Calu3 (cell line): Measurements from ENCODE around the gene RBBP5. TPM values are rescaled to one million over a fixed set of nuclear protein-coding genes. Genes with fewer than 3 reads are reported as not detected.
A peak's percentile ranks its signal among the peaks of the same experiment; 100 is the strongest.

Experiments used
- BruUV-seq: library from RNA; stranded (reverse); fragments of 400-500 nt; replicated peaks from 2 replicates; lab custom pipeline; 2021; lab: Mats Ljungman, UMichigan
- CTCF ChIA-PET: fragments of 300-600 bp; sonication (Branson Sonifier 250); formaldehyde crosslinking; loops from one replicate; lab custom pipeline; 2022; ENCODE audit warnings: antibody characterized with exemption; lab: Charles Lee
- DNase-seq: peaks from one replicate; pipeline ENCODE4 v3.0.0; 2022
- H3K27ac Mint-ChIP-seq: one replicate; pipeline ENCODE4 v1.8.0; 2022; ENCODE audit warnings: mixed read lengths; ENCODE audit not compliant: unreplicated experiment
- H3K27me3 Mint-ChIP-seq: one replicate; pipeline ENCODE4 v1.8.0; 2022; ENCODE audit warnings: mixed read lengths; ENCODE audit not compliant: unreplicated experiment
- H3K36me3 Mint-ChIP-seq: one replicate; pipeline ENCODE4 v1.8.0; 2022; ENCODE audit warnings: mild to moderate bottlenecking, moderate library complexity, mixed read lengths; ENCODE audit not compliant: insufficient read depth, unreplicated experiment
- H3K4me1 Mint-ChIP-seq: one replicate; pipeline ENCODE4 v1.8.0; 2022; ENCODE audit warnings: mild to moderate bottlenecking, low read depth, mixed read lengths; ENCODE audit not compliant: unreplicated experiment
- H3K4me3 Mint-ChIP-seq: one replicate; pipeline ENCODE4 v1.8.0; 2022; ENCODE audit warnings: mild to moderate bottlenecking, low read depth, moderate library complexity, mixed read lengths; ENCODE audit not compliant: unreplicated experiment
- H3K9me3 Mint-ChIP-seq: one replicate; pipeline ENCODE4 v1.8.0; 2022; ENCODE audit warnings: low read depth, mixed read lengths; ENCODE audit not compliant: unreplicated experiment
- CTCF ChIP-seq: fragments of 200-600 bp; IDR thresholded peaks from one replicate; pipeline ENCODE4 v1.8.0; 2022; ENCODE audit warnings: antibody characterized with exemption; ENCODE audit not compliant: unreplicated experiment
- intact Hi-C: fragments of 100-400 bp; cut with micrococcal nuclease; formaldehyde crosslinking; loops from one replicate; pipeline ENCODE4 v1.10.0; 2022; ENCODE audit not compliant: unreplicated experiment
- total RNA-seq: library from RNA; stranded (reverse); gene quantifications from 2 replicates; pipeline ENCODE4 v1.2.3, GENCODE V29; 2022

Gene RBBP5
- total RNA-seq, 1 experiment from 2014 or later: 22.0 TPM

- no peak for TF ChIP-seq CTCF
- H3K4me3 Mint-ChIP-seq: no peak overlapping the region
- no peaks in the 10 kb centered on the region for H3K9me3 Mint-ChIP-seq
- DNase-seq: no peak
- H3K27me3 Mint-ChIP-seq: no peaks in the 10 kb centered on the region
- H3K4me1 Mint-ChIP-seq: no peaks in the 10 kb centered on the region
- BruUV-seq: no TSS peak
- CTCF ChIA-PET: no interaction called here
- H3K36me3 Mint-ChIP-seq: no peaks in the 10 kb centered on the region
- H3K27ac Mint-ChIP-seq: no peak overlapping the region
- intact Hi-C loops: no loop called here
Measured at GRCh38 chr1:205147191-205147835, 25.5 kb upstream of the RBBP5 start.

- H3K27ac Mint-ChIP-seq: no peak overlapping the region
- DNase-seq: no peak
- BruUV-seq: no TSS peak
- no peaks in the 10 kb centered on the region for H3K4me1 Mint-ChIP-seq
- H3K4me3 Mint-ChIP-seq: no peak overlapping the region
- CTCF ChIA-PET: no interaction called here
- intact Hi-C loops: loop anchor here (5.0 kb wide), 1 partner anchor 113 kb away; no protein-coding TSS in a partner anchor
- no peaks in the 10 kb centered on the region for H3K9me3 Mint-ChIP-seq
- H3K27me3 Mint-ChIP-seq: no peaks in the 10 kb centered on the region
- no peak for TF ChIP-seq CTCF
- H3K36me3 Mint-ChIP-seq: no peaks in the 10 kb centered on the region
Measured at GRCh38 chr1:205144751-205145150, 23.0 kb upstream of the RBBP5 start.

GRCh38 chr1:205144046-205144720 lies 22.4 kb upstream of the RBBP5 start:
- H3K27ac Mint-ChIP-seq: no peak overlapping the region
- H3K27me3 Mint-ChIP-seq: no peaks in the 10 kb centered on the region
- no peak for DNase-seq
- H3K9me3 Mint-ChIP-seq: no peaks in the 10 kb centered on the region
- no peaks in the 10 kb centered on the region for H3K36me3 Mint-ChIP-seq
- no peaks in the 10 kb centered on the region for H3K4me1 Mint-ChIP-seq
- H3K4me3 Mint-ChIP-seq: no peak overlapping the region
- intact Hi-C loops: loop anchor here (5.0 kb wide), 1 partner anchor 113 kb away; no protein-coding TSS in a partner anchor
- BruUV-seq: no TSS peak
- CTCF ChIA-PET: no interaction called here
- no peak for TF ChIP-seq CTCF

DNA sequence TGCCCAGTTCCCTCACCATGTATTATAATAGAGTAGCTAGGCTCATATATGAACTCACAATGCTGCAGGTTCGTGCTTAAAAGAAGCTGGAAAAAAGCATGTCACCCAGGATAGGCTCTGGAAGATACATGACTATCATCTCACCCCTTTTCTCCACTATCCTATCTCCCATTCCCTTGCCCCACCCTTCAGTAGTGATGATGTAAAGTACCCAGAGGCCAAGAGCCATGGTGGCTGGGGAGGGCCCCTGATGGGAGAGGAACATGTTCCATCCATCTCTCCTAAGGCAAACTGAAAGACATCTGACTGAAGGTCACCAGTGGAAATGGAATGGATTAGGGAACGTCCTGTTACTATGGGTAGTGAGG lies 20.3 kb upstream of the RBBP5 start:
- Mint-ChIP-seq H3K9me3 (no peaks in the 10 kb centered on the region), H3K27ac (no peak overlapping the region), H3K4me1 (no peaks in the 10 kb centered on the region), H3K4me3 (peak overlapping the region; percentile 25), H3K27me3 (no peaks in the 10 kb centered on the region), H3K36me3 (no peaks in the 10 kb centered on the region)
- CTCF ChIA-PET: interaction anchor here (0.8 to 2.0 kb wide), 9 partner anchors 8 to 166 kb away, joined by 3 to 14 read pairs (median 6); partner anchors contain the start of gene RBBP5
- TF ChIP-seq CTCF: no peak
- intact Hi-C loops: loop anchor here (5.0 kb wide), 1 partner anchor 115 kb away; no protein-coding TSS in a partner anchor
- no TSS peak for BruUV-seq
- DNase-seq: no peak
